IMR-90 (cell line): ENCODE results near the gene TIGD2. TPM values are rescaled to one million over a fixed set of nuclear protein-coding genes. Genes with fewer than 3 reads are reported as not detected.

Experiments
- ATAC-seq: fragments of 200-7000 bp; cut with Tn5 transposase; 2 replicates; pipeline ENCODE4 v1.9.1; 2020; ENCODE audit warnings: low read depth, mild to moderate bottlenecking, moderate library complexity
- Bru-seq: library from RNA; stranded (reverse); fragments of 400-500 nt; gene quantifications from one replicate; lab custom pipeline; 2021; lab: Mats Ljungman, UMichigan
- BruChase-seq, 2 experiments: library from RNA; stranded (reverse); fragments of 400-500 nt; gene quantifications; one replicate each; lab custom pipeline; 2021; lab: Mats Ljungman, UMichigan
- BruUV-seq: library from RNA; stranded (reverse); fragments of 400-500 nt; replicated peaks from 2 replicates; lab custom pipeline; 2021; lab: Mats Ljungman, UMichigan
- CTCF ChIA-PET: fragments of 300-600 bp; formaldehyde crosslinking; extraction: SDS; loops from one replicate; lab custom pipeline; 2021; ENCODE audit warnings: antibody characterized with exemption; lab: Yijun Ruan, JAX
- POLR2A ChIA-PET: fragments of 300-600 bp; sonication (Branson Sonifier 250); formaldehyde crosslinking; loops from one replicate; lab custom pipeline; 2022; ENCODE audit warnings: antibody characterized with exemption; ENCODE audit not compliant: unreplicated experiment; lab: Charles Lee
- DNase-seq: peaks from one replicate; pipeline ENCODE4 v3.0.0; 2013
- H2AFZ ChIP-seq: replicated peaks from 2 replicates; pipeline ENCODE3; 2013; ENCODE audit warnings: low read length, mild to moderate bottlenecking; ENCODE audit not compliant: poor library complexity
- H2AK5ac ChIP-seq: 2 replicates; pipeline ENCODE4 v1.6.1; 2013; ENCODE audit warnings: low read depth, low read length, inconsistent platforms
- H2AK9ac ChIP-seq: replicated peaks from 2 replicates; pipeline ENCODE3; 2013; ENCODE audit warnings: mild to moderate bottlenecking, low read depth, low read length, moderate library complexity; ENCODE audit not compliant: poor library complexity
- H2BK120ac ChIP-seq: 2 replicates; pipeline ENCODE4 v1.6.1; 2013; ENCODE audit warnings: low read depth, low read length, inconsistent platforms
- H2BK15ac ChIP-seq: 3 replicates; pipeline ENCODE4 v1.6.1; 2013; ENCODE audit warnings: low read depth, low read length, inconsistent platforms
- H2BK20ac ChIP-seq: 2 replicates; pipeline ENCODE4 v1.6.1; 2013; ENCODE audit warnings: low read depth, mild to moderate bottlenecking, inconsistent platforms, low read length, moderate library complexity
- H2BK5ac ChIP-seq: 2 replicates; pipeline ENCODE4 v1.6.1; 2013; ENCODE audit warnings: mild to moderate bottlenecking, low read depth, low read length, inconsistent platforms; ENCODE audit not compliant: poor library complexity, severe bottlenecking
- H3K14ac ChIP-seq: replicated peaks from 2 replicates; pipeline ENCODE4 v1.6.1; 2013; ENCODE audit warnings: low read depth, low read length, inconsistent platforms
- H3K18ac ChIP-seq: 2 replicates; pipeline ENCODE4 v1.6.1; 2013; ENCODE audit warnings: low read depth, low read length, control low read depth
- H3K23ac ChIP-seq: 2 replicates; pipeline ENCODE4 v1.6.1; 2013; ENCODE audit warnings: low read depth, low read length, inconsistent platforms
- H3K27ac ChIP-seq: 2 replicates; pipeline ENCODE4 v1.5.1; 2013; ENCODE audit warnings: mild to moderate bottlenecking, control low read depth, low read length; ENCODE audit not compliant: insufficient read depth
- H3K27me3 ChIP-seq: 2 replicates; pipeline ENCODE4 v1.6.1; 2013; ENCODE audit warnings: low read length; ENCODE audit not compliant: control insufficient read depth, insufficient read depth
- H3K36me3 ChIP-seq: 2 replicates; pipeline ENCODE4 v1.6.1; 2013; ENCODE audit warnings: low read length, mixed read lengths; ENCODE audit not compliant: control insufficient read depth, insufficient read depth
- H3K4ac ChIP-seq: 2 replicates; pipeline ENCODE4 v1.6.1; 2013; ENCODE audit warnings: low read depth, low read length, inconsistent platforms
- H3K4me1 ChIP-seq: 2 replicates; pipeline ENCODE4 v1.6.1; 2013; ENCODE audit warnings: low read length, mixed read lengths; ENCODE audit not compliant: control insufficient read depth, insufficient read depth
- H3K4me2 ChIP-seq: 2 replicates; pipeline ENCODE4 v1.6.1; 2013; ENCODE audit warnings: low read depth, mild to moderate bottlenecking, control low read depth, low read length, moderate library complexity
- H3K4me3 ChIP-seq: 2 replicates; pipeline ENCODE4 v1.5.1; 2013; ENCODE audit warnings: low read depth, mild to moderate bottlenecking, control low read depth, low read length, moderate library complexity; ENCODE audit not compliant: insufficient read depth
- H3K56ac ChIP-seq: 2 replicates; pipeline ENCODE4 v1.6.1; 2013; ENCODE audit warnings: low read length, inconsistent platforms; ENCODE audit not compliant: insufficient read depth; ENCODE audit errors: extremely low read depth
- H3K79me1 ChIP-seq, 2 experiments: 2 replicates each; pipeline ENCODE4 v1.6.1; 2013; ENCODE audit warnings: low read length in 2 of 2, inconsistent platforms in 1 of 2, low read depth in 1 of 2
- H3K9ac ChIP-seq: 2 replicates; pipeline ENCODE4 v1.6.1; 2013; ENCODE audit warnings: low read depth, low read length, control low read depth
- H3K9me1 ChIP-seq: 2 replicates; pipeline ENCODE4 v1.6.1; 2013; ENCODE audit warnings: low read length, inconsistent platforms; ENCODE audit not compliant: insufficient read depth
- H3K9me3 ChIP-seq: 2 replicates; pipeline ENCODE4 v1.6.1; 2013; ENCODE audit warnings: low read length; ENCODE audit not compliant: control insufficient read depth, insufficient read depth
- H4K20me1 ChIP-seq: 2 replicates; pipeline ENCODE4 v1.6.1; 2013; ENCODE audit warnings: low read length, inconsistent platforms; ENCODE audit not compliant: insufficient read depth
- H4K5ac ChIP-seq: 2 replicates; pipeline ENCODE4 v1.6.1; 2013; ENCODE audit warnings: mild to moderate bottlenecking, low read depth, low read length, control low read depth
- H4K8ac ChIP-seq, 2 experiments: 2 replicates each; pipeline ENCODE4 v1.6.1; 2013; ENCODE audit warnings: low read depth in 2 of 2, low read length in 2 of 2, control low read depth in 1 of 2, inconsistent platforms in 1 of 2
- H4K91ac ChIP-seq: 2 replicates; pipeline ENCODE4 v1.6.1; 2013; ENCODE audit warnings: low read depth, low read length, inconsistent platforms; ENCODE audit not compliant: insufficient read depth
- BHLHE40 ChIP-seq: fragments of 150-350 bp; IDR thresholded peaks from 2 replicates; pipeline ENCODE4 v1.6.1; 2016; ENCODE audit warnings: mild to moderate bottlenecking, low read depth, low read length
- CHD1 ChIP-seq: IDR thresholded peaks from 2 replicates; pipeline ENCODE4 v1.6.1; 2012; ENCODE audit warnings: low read depth, low read length, improper control_type of control experiment
- ELK1 ChIP-seq: fragments of 150-350 bp; IDR thresholded peaks from 2 replicates; pipeline ENCODE4 v1.6.1; 2016; ENCODE audit warnings: low read depth, mild to moderate bottlenecking, low read length, moderate library complexity, borderline replicate concordance
- MAFK ChIP-seq: IDR thresholded peaks from 2 replicates; pipeline ENCODE4 v1.6.1; 2012; ENCODE audit warnings: low read depth, low read length, improper control_type of control experiment
- MAZ ChIP-seq: IDR thresholded peaks from 2 replicates; pipeline ENCODE4 v1.6.1; 2012; ENCODE audit warnings: low read depth, mild to moderate bottlenecking, low read length, improper control_type of control experiment, moderate library complexity, borderline replicate concordance
- MXI1 ChIP-seq: IDR thresholded peaks from 2 replicates; pipeline ENCODE4 v1.6.1; 2012; ENCODE audit warnings: low read depth, mild to moderate bottlenecking, low read length, moderate library complexity, borderline replicate concordance
- NFE2L2 ChIP-seq: fragments of 150-350 bp; IDR thresholded peaks from 2 replicates; pipeline ENCODE4 v1.6.1; 2016; ENCODE audit warnings: low read depth, mild to moderate bottlenecking, low read length
- RAD21 ChIP-seq: IDR thresholded peaks from 2 replicates; pipeline ENCODE4 v1.6.1; 2012; ENCODE audit warnings: low read length, improper control_type of control experiment
- RCOR1 ChIP-seq: IDR thresholded peaks from 2 replicates; pipeline ENCODE4 v1.6.1; 2012; ENCODE audit warnings: mild to moderate bottlenecking, low read length, improper control_type of control experiment; ENCODE audit not compliant: insufficient replicate concordance
- RFX5 ChIP-seq: IDR thresholded peaks from 2 replicates; pipeline ENCODE4 v1.8.0; 2012; ENCODE audit warnings: low read depth, mild to moderate bottlenecking, low read length, moderate library complexity
- SMC3 ChIP-seq: fragments of 150-350 bp; IDR thresholded peaks from 2 replicates; pipeline ENCODE4 v1.6.1; 2016; ENCODE audit warnings: low read depth, mild to moderate bottlenecking, antibody characterized with exemption, low read length, moderate library complexity
- USF2 ChIP-seq: fragments of 150-350 bp; IDR thresholded peaks from 2 replicates; pipeline ENCODE4 v1.6.1; 2017; ENCODE audit warnings: mild to moderate bottlenecking, antibody characterized with exemption, low read length, low read depth
- WGBS, 2 experiments: methylation state at CpG; one replicate each; pipeline versions ENCODE4 v1.1.5 to v1.1.7; 2013; ENCODE audit warnings: missing lambda C conversion rate in 2 of 2; ENCODE audit not compliant: insufficient read length in 1 of 2; ENCODE audit errors: extremely low coverage in 2 of 2; 5-methylcytosine and 5-hydroxymethylcytosine counted together
- dilution Hi-C: fragments of 300-500 bp; cut with HindIII; formaldehyde crosslinking; loops from one replicate; pipeline ENCODE4 v1.14.3; 2018; ENCODE audit warnings: low sequenced_read_pairs; ENCODE audit not compliant: unreplicated experiment
- in situ Hi-C: fragments of 300-500 bp; cut with MboI; formaldehyde crosslinking; loops from 3 replicates; pipeline ENCODE4 v1.14.3; 2019; ENCODE audit warnings: low sequenced_read_pairs, inconsistent platforms, mixed read lengths
- intact Hi-C: fragments of 100-400 bp; cut with micrococcal nuclease; formaldehyde crosslinking; loops from 2 replicates; pipeline ENCODE4 v1.10.0; 2022
- long read RNA-seq: library from polyadenylated mRNA; unstranded; transcript quantifications from one replicate; pipeline ENCODE4 v2.0.0, GENCODE V29; 2021; ENCODE audit not compliant: unreplicated experiment
- polyA plus RNA-seq, 3 experiments: library from polyadenylated mRNA; depleted of rRNA; stranded (reverse); fragments of >200 nt; gene quantifications; 2 replicates each; pipeline ENCODE4 v1.2.3, GENCODE V29; 2012; ENCODE audit warnings: low replicate concordance in 1 of 3
- total RNA-seq: library from RNA; depleted of rRNA; stranded (reverse); fragments of >200 nt; gene quantifications from 2 replicates; pipeline ENCODE4 v1.2.3, GENCODE V29; 2012; rRNA removed

TIGD2 gene
- 12.4 and 16.4 TPM in 2 replicates for total RNA-seq
- 3.9 and 5.6 TPM in 2 replicates for polyA plus RNA-seq (2012; rRNA removed)
- polyA plus RNA-seq (2012; cell fraction: cytosol; rRNA removed) = 1.1 and 1.7 TPM in 2 replicates
- polyA plus RNA-seq (2012; cell fraction: nucleus; rRNA removed; ENCODE audit: low replicate concordance) = 1.4 and 2.4 TPM in 2 replicates
- Bru-seq, nascent RNA = percentile 85 among the genes with signal in this experiment
- percentile 62 among the genes with signal in this experiment for BruChase-seq, experiment 1, labeled RNA remaining after a 6-hour chase
- BruChase-seq, experiment 2, labeled RNA remaining after a 2-hour chase = percentile 94 among the genes with signal in this experiment
- long read RNA-seq, transcript TIGD2-202 (2 exons, 3,217 nt) = major isoform, 16 of 22 reads
- long read RNA-seq, transcript TIGD2-201 (1 exons, 2,083 nt) = minor isoform, 6 of 22 reads
- long read RNA-seq, partial matches to known transcripts = 0 of 22 reads
- long read RNA-seq, other reads (novel, unspliced or antisense) = 0 of 22 reads

DNA sequence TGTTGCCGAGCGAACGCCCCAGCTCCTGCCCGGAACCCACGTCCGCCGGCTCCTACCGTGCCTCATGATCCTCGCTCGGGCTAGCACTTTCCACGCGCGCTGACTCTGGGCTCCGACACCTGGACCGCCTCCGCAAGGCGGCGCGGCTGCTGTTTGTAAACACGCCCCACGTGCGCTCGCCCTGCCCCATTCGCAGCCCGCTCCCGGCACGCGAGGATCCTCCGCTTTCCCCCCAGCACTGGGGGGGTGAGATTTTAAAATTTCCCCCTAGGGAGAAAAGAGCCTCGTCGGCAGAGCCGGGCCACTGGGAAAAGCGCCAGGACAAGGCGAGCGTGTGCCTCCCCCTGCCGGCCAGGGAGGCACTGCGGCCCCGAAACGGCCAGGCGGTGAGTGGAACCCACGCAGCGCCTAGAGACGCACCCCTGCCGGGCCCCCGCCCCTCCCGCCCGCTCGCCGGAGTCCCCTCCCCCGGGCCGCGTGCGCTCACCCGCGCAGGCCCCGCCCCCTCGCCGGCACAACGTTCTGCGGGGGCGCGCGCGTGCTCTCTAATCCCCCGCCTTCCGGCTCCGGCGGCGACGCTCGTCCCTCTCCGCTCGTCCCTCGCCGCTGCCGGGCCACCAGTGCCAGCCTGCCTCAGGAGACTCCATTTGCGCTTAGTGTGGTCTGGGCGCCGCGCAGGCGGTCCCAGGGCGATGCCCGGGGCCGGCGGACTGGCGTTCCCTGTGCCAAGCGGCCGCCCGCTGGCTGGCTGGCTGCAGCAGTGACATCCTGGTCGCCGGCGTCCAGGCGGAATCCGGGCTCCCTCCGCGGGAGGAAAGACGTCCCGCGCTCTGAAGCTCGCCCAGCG lies at the start of gene TIGD2:
Gene TIGD2 (plus strand): TSS at position 548 of the 847 bp plus-strand sequence. CDS start 1,442 bp downstream, outside the sequence.
- H3K56ac ChIP-seq = peak within 1 kb of the TSS; percentile 76
- peak within 1 kb of the TSS; percentile 83 for H3K9ac ChIP-seq
- H2AK5ac ChIP-seq = peak within 1 kb of the TSS; percentile 54
- H4K5ac ChIP-seq = peak within 1 kb of the TSS; percentile 87
- dilution Hi-C loops = no loop called here
- H3K4ac ChIP-seq = peak within 1 kb of the TSS; percentile 66
- POLR2A ChIA-PET = no interaction called here
- peak within 1 kb of the TSS; percentile 94 for H3K4me3 ChIP-seq
- WGBS, 2 experiments = 0% methylated on average over 9 of the region's 101 CpGs; no CpG with 5 or more reads in 1 of the 2 experiments
- no peaks in the 10 kb centered on the region for H3K9me1 ChIP-seq
- peak within 1 kb of the TSS; percentile 95 for H2AFZ ChIP-seq
- ATAC-seq (peak; percentile 96), DNase-seq (peak; percentile 81)
- H3K4me2 ChIP-seq = peak within 1 kb of the TSS; percentile 98
- H2AK9ac ChIP-seq = peak within 1 kb of the TSS; percentile 71
- peak within 1 kb of the TSS; percentile 59 for H2BK20ac ChIP-seq
- peak within 1 kb of the TSS; percentile 97 for H3K18ac ChIP-seq
- H4K8ac ChIP-seq = peak within 1 kb of the TSS; percentile 24 to 63; a peak in 3 of 4 replicates
- H2BK5ac ChIP-seq = peak within 1 kb of the TSS; percentile 93
- peaks cover 3% of the 10 kb centered on the region for H3K36me3 ChIP-seq
- H4K20me1 ChIP-seq = no peaks in the 10 kb centered on the region; the same call in 1 of the 2 replicates
- H3K23ac ChIP-seq = peak within 1 kb of the TSS; percentile 77
- in situ Hi-C loops = loop anchor here (10.0 kb wide), 1 partner anchor 586 kb away; the partner anchor contains the start of gene PYURF
- H3K14ac ChIP-seq = peak within 1 kb of the TSS; percentile 66
- CTCF ChIA-PET = no interaction called here
- peaks cover 14 to 27% of the 10 kb centered on the region in 2 experiments for H3K79me1 ChIP-seq
- peak within 1 kb of the TSS; percentile 26; the same call in 2 of the 3 replicates for H2BK15ac ChIP-seq
- BruUV-seq = no TSS peak
- intact Hi-C loops = loop anchor here (1.0 to 5.0 kb wide), 4 partner anchors 54 to 579 kb away; partner anchors contain the start of gene FAM13A
- H3K27ac ChIP-seq = peak within 1 kb of the TSS; percentile 89
- peaks cover 2% of the 10 kb centered on the region; the same call in 1 of the 2 replicates for H3K9me3 ChIP-seq
- H4K91ac ChIP-seq = peak within 1 kb of the TSS; percentile 45
- 0 out of 2 replicates have a peak, but pooled peaks cover 2% of the 10 kb centered on the region for H3K4me1 ChIP-seq
- peaks cover 24% of the 10 kb centered on the region for H3K27me3 ChIP-seq
- peak within 1 kb of the TSS; percentile 76 for H2BK120ac ChIP-seq
- 0 out of 2 replicates have a peak, but pooled peaks have one; percentile 61 for TF ChIP-seq MAZ
- peak; percentile 51 for TF ChIP-seq RAD21
- TF ChIP-seq MXI1 = peak; percentile 82
- TF ChIP-seq SMC3 = peak; percentile 34; the same call in 1 of the 2 replicates
- TF ChIP-seq RCOR1 = no peak
- TF ChIP-seq ELK1 = no peak
- no peak for TF ChIP-seq RFX5
- TF ChIP-seq CHD1 = no peak
- no peak for TF ChIP-seq MAFK
- peak; percentile 58; the same call in 1 of the 2 replicates for TF ChIP-seq USF2
- peak; percentile 92 for TF ChIP-seq BHLHE40
- TF ChIP-seq NFE2L2 = no peak
